Occipital lobe (tissue), 2 donors: ENCODE results near the gene RGCC. TPM values are rescaled to one million over a fixed set of nuclear protein-coding genes. Genes with fewer than 3 reads are reported as not detected.
"Not testable (repeated sequence)": the region's sequence is repeated elsewhere in the genome, so short reads cannot be mapped to it uniquely, and the experiment has no call there.

ENCODE experiments used
- DNase-seq: peaks from one replicate; lab custom pipeline; 2025; lab: John Stamatoyannopoulos, UW
- total RNA-seq: library from RNA; depleted of rRNA; stranded (reverse); fragments of >200 nt; gene quantifications from one replicate; pipeline ENCODE4 v1.2.3, GENCODE V29; 2014

The RGCC gene, protein sequence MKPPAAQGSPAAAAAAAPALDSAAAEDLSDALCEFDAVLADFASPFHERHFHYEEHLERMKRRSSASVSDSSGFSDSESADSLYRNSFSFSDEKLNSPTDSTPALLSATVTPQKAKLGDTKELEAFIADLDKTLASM
- 25.7 TPM for total RNA-seq

GRCh38 chr13:41456768-41457588 is at the start of gene RGCC:
Gene RGCC, plus strand, starts transcription at chr13:41457550. Its CDS starts 158 bp downstream, at chr13:41457708.
- DNase-seq = peak; percentile 78

GRCh38 chr13:41408121-41408520 is 49.2 kb upstream of the RGCC start:
- no peak for DNase-seq

DNA sequence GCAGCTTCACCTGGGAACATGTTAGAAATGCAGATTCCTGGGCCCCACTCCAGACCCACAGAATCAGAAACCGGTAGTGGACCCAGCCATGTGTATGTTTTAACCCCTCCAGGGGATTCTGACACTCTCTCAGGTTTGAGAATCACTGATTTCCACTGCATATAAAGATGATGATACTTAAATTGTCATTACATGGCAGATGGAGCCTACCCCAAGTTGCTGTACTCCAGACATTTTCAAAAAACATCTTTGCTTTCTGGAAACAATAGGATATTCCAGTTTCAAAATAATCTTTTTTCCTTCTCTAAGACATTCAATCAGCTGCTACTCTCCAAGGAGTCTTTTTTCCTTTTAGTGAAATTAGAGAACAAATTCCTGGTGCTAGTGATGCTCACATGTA is 48.6 kb upstream of the RGCC start:
- no peak for DNase-seq

DNA sequence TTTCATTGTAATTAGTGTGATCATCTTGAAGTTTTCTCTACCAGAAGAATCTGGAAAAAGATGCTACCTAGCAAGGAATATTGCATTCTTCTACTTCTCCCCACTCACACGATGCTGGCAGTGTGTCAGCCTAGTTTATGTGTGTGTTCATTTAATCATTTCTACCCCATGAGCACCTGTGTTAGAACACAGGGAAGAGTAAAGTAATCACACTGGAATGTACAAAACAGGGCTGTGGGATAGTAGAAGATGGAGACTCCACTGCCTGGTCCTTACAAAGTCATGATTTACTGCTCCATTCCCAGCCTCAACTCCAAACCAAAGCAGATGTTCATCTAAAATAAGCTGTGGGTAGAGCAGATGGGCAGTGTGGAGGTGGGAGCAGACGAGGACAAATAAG is 47.7 kb upstream of the RGCC start:
- no peak for DNase-seq

DNA sequence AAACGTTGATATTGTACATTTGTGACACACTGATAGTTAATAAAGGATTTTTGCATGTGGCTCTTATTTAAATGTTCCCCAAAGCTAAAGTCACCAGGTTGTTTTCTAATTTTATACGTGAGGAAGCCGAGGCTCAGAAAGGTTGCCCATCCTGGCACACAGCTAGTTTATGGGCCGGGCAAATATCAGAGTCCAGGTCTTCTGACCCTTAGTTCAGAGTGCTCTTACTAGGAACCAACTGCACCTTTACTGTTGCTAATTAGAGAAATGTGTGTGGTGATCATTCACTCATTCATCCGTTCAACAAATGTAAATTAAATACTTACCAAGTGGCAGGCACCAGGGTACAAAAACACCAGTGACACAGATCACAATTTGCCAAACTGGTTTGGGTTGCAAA is 46.3 kb upstream of the RGCC start:
- no peak for DNase-seq

DNA sequence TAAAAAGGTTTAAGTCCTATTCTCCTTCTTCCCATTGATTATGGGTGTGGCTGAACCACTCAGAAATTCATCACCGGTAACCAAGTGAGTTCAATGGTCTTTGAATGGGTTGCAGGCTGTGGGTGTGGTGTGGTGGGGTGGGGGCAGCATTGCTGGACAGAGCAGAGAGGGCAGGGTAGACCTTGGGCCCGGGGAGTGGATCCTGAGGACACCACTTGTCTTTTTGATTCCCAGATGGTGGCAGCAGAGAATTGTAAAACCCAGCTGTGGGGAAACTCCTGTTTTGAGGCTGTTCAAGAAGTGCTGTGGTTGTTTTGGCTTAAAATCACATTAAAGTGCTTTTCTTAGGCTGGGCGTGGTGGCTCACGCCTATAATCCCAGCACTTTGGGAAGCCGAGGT is 45.8 kb upstream of the RGCC start:
- DNase-seq = peak; percentile 7

DNA sequence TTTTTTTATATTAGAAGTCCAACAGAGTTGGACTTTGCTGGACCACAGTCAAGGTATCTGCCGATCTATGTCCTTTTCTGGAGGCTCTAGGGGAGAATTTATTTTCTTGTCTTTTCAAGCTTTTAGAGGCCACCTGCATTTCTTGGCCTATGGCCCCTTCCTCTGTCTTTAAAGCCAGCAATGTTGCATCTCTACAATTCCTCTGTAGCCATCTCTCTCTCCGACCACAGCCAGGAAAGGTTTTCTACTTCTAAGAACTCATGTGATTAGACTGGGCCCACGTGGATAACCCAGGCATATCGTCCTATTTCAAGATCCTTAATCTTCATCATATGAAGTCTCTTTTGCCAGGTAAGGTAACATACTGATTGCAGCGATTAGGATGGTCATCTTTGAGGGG is 43.5 kb upstream of the RGCC start:
- no peak for DNase-seq

- DNase-seq = no peak
Measured at GRCh38 chr13:41416276-41416675, 41.1 kb upstream of the RGCC start.

- no peak for DNase-seq
Measured at GRCh38 chr13:41418027-41418426, 39.3 kb upstream of the RGCC start.

- DNase-seq = no peak
Measured at GRCh38 chr13:41418731-41419130, 38.6 kb upstream of the RGCC start.

- no peak for DNase-seq
Measured at GRCh38 chr13:41419206-41419605, 38.1 kb upstream of the RGCC start.

DNA sequence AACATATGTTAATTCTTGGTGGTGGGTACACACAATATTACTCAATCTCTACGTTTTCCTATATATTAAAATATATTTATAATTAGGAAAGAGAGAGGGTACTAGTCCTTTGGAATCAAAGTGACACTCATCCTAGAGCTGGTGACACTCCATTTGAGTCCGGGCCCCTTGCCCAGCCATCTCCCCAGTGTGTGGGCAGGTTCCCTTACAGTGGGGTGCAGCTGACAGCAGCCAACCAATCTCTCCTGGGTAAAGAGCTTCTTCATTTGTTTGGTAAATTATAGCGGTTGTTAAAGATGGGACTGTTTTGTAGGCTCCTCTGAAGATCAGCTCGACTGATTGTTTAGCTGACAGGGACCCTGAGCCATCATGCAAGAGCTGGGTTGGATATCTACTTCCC is 37.2 kb upstream of the RGCC start:
- no peak for DNase-seq

GRCh38 chr13:41421330-41421729 is 36.0 kb upstream of the RGCC start:
- DNase-seq = not testable (repeated sequence)

DNA sequence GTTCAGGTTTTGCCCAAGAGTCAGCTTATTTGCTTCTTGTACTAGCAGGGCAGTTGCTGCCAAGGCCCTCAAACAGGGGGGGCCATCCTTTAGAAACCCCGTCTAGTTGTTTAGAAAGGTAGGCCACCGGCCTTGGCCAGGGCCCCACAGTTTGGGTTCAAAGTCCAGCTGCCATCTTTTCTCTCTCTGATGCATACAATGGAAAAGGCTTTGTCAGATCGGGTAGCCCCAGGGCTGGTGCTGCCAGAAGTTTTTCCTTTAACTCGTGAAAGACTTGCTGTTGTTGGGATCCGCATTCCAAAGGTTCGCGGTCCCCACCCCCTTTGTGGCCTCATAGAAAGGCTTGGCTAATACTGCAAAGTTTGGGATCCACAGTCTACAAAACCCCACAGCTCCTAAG is 35.4 kb upstream of the RGCC start:
- DNase-seq = not testable (repeated sequence)

GRCh38 chr13:41423259-41423658 is 34.1 kb upstream of the RGCC start:
- not testable (repeated sequence) for DNase-seq

- DNase-seq = not testable (repeated sequence)
Measured at GRCh38 chr13:41424675-41425074, 32.7 kb upstream of the RGCC start.

- no peak for DNase-seq
Measured at GRCh38 chr13:41426047-41426446, 31.3 kb upstream of the RGCC start.

GRCh38 chr13:41427666-41428065 is 29.7 kb upstream of the RGCC start:
- DNase-seq = no peak

GRCh38 chr13:41428155-41428554 is 29.2 kb upstream of the RGCC start:
- no peak for DNase-seq

DNA sequence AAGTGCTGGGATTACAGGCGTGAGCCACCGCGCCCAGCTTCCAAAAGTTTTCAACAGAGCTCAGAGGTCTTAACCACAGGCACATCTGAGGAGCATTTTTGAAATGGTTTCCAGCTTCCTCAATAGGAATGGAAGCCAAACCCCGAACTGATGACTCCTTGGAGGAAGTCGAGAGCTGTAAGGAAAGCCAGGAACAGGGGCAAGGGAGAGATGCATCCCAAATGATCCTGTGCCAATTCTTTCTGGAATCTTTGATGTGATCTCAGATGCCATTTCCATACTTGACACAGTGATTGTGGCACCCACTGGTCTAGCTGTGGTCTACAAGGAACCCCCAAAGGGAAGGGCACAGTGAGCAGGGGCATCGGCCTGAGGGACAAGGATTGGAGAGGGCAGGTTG is 23.3 kb upstream of the RGCC start:
- DNase-seq = not testable (repeated sequence)

DNA sequence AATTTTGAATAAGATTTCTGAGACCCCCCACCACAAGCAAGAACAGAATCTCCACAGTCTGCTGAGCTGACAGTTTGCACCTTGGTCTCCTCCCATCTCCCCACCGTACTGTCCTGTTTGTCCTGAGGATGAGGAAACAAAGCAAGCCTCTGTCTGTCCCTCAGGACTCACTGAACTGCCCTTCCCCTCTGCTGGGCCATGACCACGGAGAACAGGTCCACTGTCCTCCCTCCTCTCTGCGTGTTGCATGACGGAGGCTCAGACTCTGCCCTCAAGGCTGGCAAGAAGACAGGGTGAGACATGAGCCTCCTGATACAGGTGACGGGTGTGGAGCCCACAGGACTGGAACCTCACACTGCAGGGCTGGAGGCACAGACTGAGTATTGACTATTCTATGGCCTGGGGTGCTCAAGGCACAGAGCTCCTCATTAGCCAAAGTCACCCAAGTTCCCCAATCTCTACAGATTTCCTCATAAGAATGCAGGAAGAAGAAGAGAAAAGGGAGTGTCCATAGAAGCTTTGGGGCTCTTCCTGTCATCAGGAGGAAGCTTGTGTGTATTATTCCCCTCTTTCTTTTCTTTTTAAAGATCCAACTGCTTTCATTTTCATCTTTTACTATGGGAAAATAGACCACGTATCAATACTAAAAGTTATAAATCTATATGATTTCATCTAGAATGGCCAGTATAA is 22.4 kb upstream of the RGCC start:
- no peak for DNase-seq

- no peak for DNase-seq
Measured at GRCh38 chr13:41443969-41444368, 13.4 kb upstream of the RGCC start.

DNA sequence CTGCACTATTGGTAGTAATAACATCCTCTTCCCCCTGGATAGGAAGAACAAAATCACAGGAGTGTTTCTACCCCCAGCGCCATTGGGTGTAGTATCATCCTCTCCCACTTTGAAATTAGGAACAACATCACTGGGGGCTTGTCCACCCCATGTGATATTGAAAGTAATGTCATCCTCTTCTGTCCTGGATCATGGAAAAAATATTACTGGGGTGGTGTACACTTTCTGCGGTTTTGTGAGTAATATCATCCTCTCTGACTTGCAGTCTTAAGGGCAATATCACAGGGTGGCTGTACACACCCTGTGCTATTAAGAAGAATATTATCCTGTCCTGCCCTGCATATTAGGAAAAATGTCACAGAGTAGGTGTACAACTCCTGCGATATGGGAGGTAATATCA is 4.9 kb upstream of the RGCC start:
- DNase-seq = no peak
